Measurements from ENCODE around the gene GTF2IRD1. TPM values are rescaled to one million over a fixed set of nuclear protein-coding genes. Genes with fewer than 3 reads are reported as not detected.
"Not testable (repeated sequence)": the region's sequence is repeated elsewhere in the genome, so short reads cannot be mapped to it uniquely, and the experiment has no call there.

GTF2IRD1 gene
- total RNA-seq, 1 donor from 2014 or later, result 32.6 TPM

GRCh38 chr7:74493295-74493694, 39.6 kb downstream of the GTF2IRD1 start:
- Mint-ChIP-seq H3K36me3 (ENCODE audit: low read depth, unreplicated experiment) (peaks cover 8% of the 10 kb centered on the region), H3K4me3 (ENCODE audit: unreplicated experiment) (no peak overlapping the region), H3K27ac (ENCODE audit: unreplicated experiment) (no peak overlapping the region), H3K9me3 (ENCODE audit: unreplicated experiment) (no peaks in the 10 kb centered on the region), H3K27me3 (ENCODE audit: unreplicated experiment) (peaks cover 4% of the 10 kb centered on the region), H3K4me1 (ENCODE audit: unreplicated experiment) (peaks cover 9% of the 10 kb centered on the region)
- no peak for DNase-seq (ENCODE audit: low spot score)
- TF ChIP-seq CTCF (IDR thresholded peaks at IDR 0.05; ENCODE audit: unreplicated experiment), result no peak

- Mint-ChIP-seq H3K4me1 (ENCODE audit: unreplicated experiment) (peaks cover 9% of the 10 kb centered on the region), H3K27ac (ENCODE audit: unreplicated experiment) (no peak overlapping the region), H3K36me3 (ENCODE audit: low read depth, unreplicated experiment) (peaks cover 8% of the 10 kb centered on the region), H3K9me3 (ENCODE audit: unreplicated experiment) (no peaks in the 10 kb centered on the region), H3K4me3 (ENCODE audit: unreplicated experiment) (no peak overlapping the region), H3K27me3 (ENCODE audit: unreplicated experiment) (peaks cover 4% of the 10 kb centered on the region)
- no peak for TF ChIP-seq CTCF (IDR thresholded peaks at IDR 0.05; ENCODE audit: unreplicated experiment)
- DNase-seq (ENCODE audit: low spot score), result no peak
These were observed 40.4 kb downstream of the GTF2IRD1 start for GRCh38 chr7:74494076-74494548.

- TF ChIP-seq CTCF (IDR thresholded peaks at IDR 0.05; ENCODE audit: unreplicated experiment), result no peak
- Mint-ChIP-seq H3K9me3 (ENCODE audit: unreplicated experiment) (no peaks in the 10 kb centered on the region), H3K27me3 (ENCODE audit: unreplicated experiment) (peaks cover 4% of the 10 kb centered on the region), H3K27ac (ENCODE audit: unreplicated experiment) (no peak overlapping the region), H3K4me1 (ENCODE audit: unreplicated experiment) (peaks cover 9% of the 10 kb centered on the region), H3K36me3 (ENCODE audit: low read depth, unreplicated experiment) (peaks cover 11% of the 10 kb centered on the region), H3K4me3 (ENCODE audit: unreplicated experiment) (peak overlapping the region; percentile 47)
- no peak for DNase-seq (ENCODE audit: low spot score)
These were observed 41.7 kb downstream of the GTF2IRD1 start for GRCh38 chr7:74495112-74496086.

- Mint-ChIP-seq H3K27ac (ENCODE audit: unreplicated experiment) (no peak overlapping the region), H3K4me3 (ENCODE audit: unreplicated experiment) (peak overlapping the region; percentile 47), H3K27me3 (ENCODE audit: unreplicated experiment) (peaks cover 4% of the 10 kb centered on the region), H3K36me3 (ENCODE audit: low read depth, unreplicated experiment) (peaks cover 11% of the 10 kb centered on the region), H3K4me1 (ENCODE audit: unreplicated experiment) (peaks cover 9% of the 10 kb centered on the region), H3K9me3 (ENCODE audit: unreplicated experiment) (no peaks in the 10 kb centered on the region)
- no peak for TF ChIP-seq CTCF (IDR thresholded peaks at IDR 0.05; ENCODE audit: unreplicated experiment)
- no peak for DNase-seq (ENCODE audit: low spot score)
These were observed 42.6 kb downstream of the GTF2IRD1 start for GRCh38 chr7:74496272-74496671.

- H3K4me3 Mint-ChIP-seq (ENCODE audit: unreplicated experiment); DNase-seq (ENCODE audit: low spot score); H3K27me3 Mint-ChIP-seq (ENCODE audit: unreplicated experiment); H3K4me1 Mint-ChIP-seq (ENCODE audit: unreplicated experiment); H3K9me3 Mint-ChIP-seq (ENCODE audit: unreplicated experiment); H3K27ac Mint-ChIP-seq (ENCODE audit: unreplicated experiment): not testable (repeated sequence)
- peaks cover 11% of the 10 kb centered on the region for H3K36me3 Mint-ChIP-seq (ENCODE audit: low read depth, unreplicated experiment)
These were observed 43.1 kb downstream of the GTF2IRD1 start for GRCh38 chr7:74496773-74497172.

All from endothelial cell (in vitro differentiated cells).